ENCODE results near the gene SPECC1.
"Not testable (repeated sequence)": the region's sequence is repeated elsewhere in the genome, so short reads cannot be mapped to it uniquely, and the experiment has no call there.

The SPECC1 gene

DNA sequence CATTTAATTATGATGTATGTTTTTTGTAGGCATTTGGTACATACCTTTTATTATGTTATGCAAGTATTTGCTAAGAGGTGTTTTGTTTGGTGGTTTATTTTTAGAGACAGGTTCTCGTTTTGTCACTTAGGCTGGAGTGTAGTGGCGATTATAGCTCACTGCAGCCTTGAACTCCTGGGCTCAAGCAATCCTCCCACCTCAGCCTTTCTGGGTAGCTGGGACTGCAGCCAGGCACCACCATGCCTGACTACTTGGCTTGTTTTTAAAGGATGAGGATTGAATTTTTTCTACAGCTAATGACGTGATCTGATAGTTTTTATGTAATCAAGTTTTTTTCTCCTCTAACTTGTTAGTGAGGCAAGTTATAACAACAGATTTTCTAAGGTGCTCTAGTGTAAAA, 199.6 kb downstream of the SPECC1 start:
- DNase-seq (ENCODE audit: low spot score) = no peak

DNA sequence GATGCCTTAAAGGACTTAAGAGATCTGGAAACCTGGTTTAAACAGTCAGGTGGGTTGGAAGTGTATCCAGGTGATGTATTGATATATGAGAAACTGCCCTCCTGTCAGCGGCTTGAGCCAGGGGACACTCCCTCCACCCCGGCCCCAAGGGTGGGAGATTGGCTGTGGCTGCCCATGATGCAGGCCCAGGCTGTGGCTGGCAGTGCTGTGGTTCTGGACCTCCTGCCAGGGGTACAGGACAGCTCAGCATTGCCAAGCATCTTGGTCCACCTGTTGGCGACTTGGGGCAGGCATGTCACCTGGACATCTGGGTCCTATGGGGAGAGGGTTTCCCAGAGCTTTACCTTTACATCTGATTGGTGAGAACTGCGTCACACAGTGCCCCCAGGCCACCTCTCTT, 201.0 kb downstream of the SPECC1 start:
- no peak for DNase-seq (ENCODE audit: low spot score)

- DNase-seq (ENCODE audit: low spot score) = no peak
These were observed 201.5 kb downstream of the SPECC1 start for GRCh38 chr17:20210614-20211013.

DNA sequence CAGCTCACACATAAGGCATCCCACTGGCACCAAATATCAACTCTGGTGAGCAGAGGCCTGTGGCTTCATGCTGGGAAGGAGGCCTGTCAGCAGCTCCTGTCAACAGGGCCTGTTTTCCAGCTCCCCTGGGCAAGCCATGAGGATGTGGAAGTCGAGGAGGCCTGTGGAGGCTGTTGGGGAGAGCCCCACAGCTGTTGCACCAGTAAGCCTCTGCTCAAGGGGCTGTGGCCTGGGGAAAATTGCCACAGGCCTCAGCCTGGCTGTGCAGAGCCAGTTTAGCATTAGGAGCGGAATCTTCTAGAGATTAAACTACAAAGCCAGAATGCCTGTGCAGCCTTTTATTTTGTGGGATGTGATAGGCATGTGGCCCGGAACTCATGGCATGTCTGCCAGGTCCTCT, 202.1 kb downstream of the SPECC1 start:
- no peak for DNase-seq (ENCODE audit: low spot score)

GRCh38 chr17:20213449-20213848, 204.3 kb downstream of the SPECC1 start:
- no peak for DNase-seq (ENCODE audit: low spot score)

GRCh38 chr17:20214794-20215193, 205.6 kb downstream of the SPECC1 start:
- no peak for DNase-seq (ENCODE audit: low spot score)

DNA sequence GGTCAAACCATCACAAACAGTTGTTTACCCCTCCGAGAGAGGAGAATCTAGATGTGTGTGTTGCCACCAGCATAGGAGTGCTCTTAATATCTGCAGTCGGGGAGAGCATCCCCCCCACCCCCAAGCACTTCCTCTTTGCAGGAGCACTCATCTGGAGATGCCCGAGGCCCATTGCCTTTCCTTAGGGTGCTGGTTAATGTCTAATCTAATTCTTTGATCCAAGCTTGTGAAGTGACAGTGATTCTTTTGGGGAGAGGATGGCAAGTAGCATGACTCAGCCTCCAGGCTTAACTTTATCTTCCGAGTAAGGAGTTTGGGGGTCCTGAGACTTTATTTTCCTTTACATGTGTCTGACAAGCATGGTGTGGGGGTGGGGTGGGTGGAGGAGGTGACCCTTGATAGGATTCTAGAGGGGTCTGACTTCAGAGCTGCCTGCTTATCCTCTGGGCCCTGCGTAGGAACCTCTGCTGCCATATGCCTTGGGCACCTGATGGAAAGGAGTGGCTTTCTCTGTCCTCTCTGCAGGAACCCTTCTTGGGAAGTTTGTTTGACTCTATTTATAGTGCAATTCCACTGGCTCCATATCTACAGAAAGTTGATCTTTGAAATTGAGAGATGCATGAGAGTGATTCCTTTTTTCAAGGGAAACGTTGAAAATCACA, 207.1 kb downstream of the SPECC1 start:
- DNase-seq (ENCODE audit: low spot score) = no peak

DNA sequence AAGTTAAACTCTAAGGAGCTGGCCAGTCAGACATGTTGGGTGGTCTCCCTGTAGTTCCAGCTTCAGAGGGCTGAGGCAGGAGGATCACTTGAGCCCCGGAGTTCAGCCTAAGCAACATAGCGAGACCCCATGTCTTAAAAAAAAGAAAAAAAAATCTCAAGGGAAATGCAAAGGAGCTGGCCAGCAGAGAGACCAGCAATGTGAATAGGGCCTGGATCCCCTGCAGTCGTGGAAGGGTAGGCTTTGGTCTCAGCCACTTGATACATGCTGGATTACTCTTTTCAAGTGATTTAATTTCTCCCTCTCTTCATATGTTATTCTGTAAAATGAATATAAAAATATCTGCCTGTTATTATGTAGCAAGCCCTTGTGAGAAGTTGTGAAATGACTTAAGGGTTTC, 207.7 kb downstream of the SPECC1 start:
- DNase-seq (ENCODE audit: low spot score) = no peak

- no peak for DNase-seq (ENCODE audit: low spot score)
These were observed 208.5 kb downstream of the SPECC1 start for GRCh38 chr17:20217677-20218076.

- no peak for DNase-seq (ENCODE audit: low spot score)
These were observed 209.1 kb downstream of the SPECC1 start for GRCh38 chr17:20218272-20218671.

GRCh38 chr17:20223808-20224328, 214.7 kb downstream of the SPECC1 start:
- no peak for DNase-seq (ENCODE audit: low spot score)

GRCh38 chr17:20224379-20224778, 215.2 kb downstream of the SPECC1 start:
- DNase-seq (ENCODE audit: low spot score) = no peak

GRCh38 chr17:20225162-20226115, 216.3 kb downstream of the SPECC1 start:
- DNase-seq (ENCODE audit: low spot score) = no peak

DNA sequence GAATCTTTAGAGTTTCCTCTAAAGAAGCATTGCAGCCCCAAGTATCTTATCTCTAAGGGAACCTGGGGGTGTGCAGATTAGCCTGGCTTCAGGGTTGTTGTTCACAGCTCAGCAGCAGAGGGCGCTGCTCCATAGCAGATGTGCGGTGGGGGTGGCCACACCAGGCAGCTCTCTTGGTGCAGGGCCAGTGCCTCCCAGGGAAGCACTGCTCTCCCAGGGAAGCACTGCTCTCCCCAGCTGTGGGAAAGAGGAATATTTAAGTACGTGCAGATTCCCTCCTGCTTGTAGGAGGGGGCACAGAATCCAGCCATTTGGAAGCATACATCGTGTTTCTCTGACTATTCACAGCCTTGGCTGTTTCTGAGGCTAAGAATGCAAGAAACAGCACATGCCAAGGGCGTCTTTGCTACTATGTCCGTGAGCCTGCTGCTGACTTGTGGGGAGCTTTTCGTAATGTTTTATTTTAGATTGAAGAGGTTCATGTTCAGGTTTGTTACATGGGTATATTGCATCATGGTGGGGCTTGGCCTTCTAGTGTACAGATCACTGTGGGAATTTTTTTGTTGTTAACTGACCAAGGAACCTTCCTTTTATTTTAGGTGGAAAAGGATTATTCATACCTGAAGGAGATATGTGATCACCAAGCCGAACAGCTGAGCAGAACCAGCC, 217.8 kb downstream of the SPECC1 start:
- DNase-seq (ENCODE audit: low spot score) = peak; percentile 85

DNA sequence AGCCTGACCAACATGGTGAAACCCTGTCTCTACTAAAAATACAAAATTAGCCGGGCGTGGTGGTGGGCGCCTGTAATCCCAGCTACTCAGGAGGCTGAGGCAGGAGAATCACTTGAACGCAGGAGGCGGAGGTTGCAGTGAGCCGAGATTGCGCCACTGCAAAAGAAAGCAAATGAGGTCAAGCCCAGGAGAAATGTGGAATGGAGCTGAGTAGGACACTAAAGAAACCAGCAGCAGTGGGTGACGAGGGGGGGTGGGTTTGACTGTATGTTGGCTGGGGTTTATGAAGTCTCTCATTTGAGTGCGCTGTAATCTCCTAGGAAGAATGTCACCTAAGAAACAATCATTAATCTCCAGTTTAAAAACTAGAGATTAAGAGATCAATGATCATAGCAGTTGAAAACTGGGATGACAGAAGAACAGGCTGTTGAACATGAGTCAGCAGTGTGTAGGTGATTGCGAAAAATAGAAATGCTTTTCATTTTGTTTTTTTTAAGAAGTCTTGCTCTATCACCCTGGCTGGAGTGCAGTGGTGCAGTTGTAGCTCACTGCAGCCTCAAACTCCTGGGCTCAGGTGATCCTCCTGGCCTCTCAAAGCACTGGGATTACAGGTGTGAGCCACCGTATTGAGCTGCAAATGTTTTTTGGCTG, 218.7 kb downstream of the SPECC1 start:
- DNase-seq (ENCODE audit: low spot score) = not testable (repeated sequence)

GRCh38 chr17:20228410-20228809, 219.3 kb downstream of the SPECC1 start:
- no peak for DNase-seq (ENCODE audit: low spot score)

- DNase-seq (ENCODE audit: low spot score) = no peak
These were observed 219.7 kb downstream of the SPECC1 start for GRCh38 chr17:20228860-20229259.

GRCh38 chr17:20230924-20231323, 221.8 kb downstream of the SPECC1 start:
- no peak for DNase-seq (ENCODE audit: low spot score)

DNA sequence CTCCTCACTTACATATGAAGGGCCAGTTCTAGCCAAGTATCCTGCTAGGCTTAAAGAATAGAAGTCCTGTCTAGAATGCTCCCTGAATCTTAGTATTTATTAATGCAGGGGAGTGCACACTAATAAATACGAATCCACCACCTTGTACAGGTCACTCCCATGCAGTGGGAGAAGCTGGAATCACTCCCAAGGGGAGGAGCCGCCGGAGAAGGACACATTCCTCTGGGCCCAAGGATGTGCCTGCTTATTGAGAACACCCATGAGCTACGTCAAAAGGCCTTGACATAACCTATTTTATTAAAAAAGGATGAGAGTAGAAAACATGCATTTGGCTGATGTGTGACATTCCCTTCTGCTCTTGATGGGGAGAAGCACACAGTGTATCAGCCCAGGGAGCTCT, 223.5 kb downstream of the SPECC1 start:
- no peak for DNase-seq (ENCODE audit: low spot score)

DNA sequence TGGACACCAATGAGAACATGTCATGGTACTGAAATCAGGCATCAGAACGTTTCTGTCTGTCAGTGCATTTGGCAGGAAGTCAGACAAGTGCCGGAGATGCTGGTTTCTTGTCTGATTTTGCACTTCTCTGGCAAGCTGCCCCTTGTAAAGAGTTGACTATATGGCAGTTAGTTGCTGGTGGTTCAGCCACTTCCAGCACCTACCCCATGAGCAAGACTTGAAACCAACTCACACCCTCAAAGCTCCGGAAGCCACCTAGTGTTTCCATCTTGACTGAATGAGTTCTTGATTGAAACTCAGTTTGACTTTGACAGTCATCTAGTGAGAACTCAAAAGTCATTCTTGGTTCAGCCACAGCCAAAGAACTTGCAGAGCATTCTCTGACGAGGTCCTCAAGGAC, 225.1 kb downstream of the SPECC1 start:
- DNase-seq (ENCODE audit: low spot score) = no peak

DNA sequence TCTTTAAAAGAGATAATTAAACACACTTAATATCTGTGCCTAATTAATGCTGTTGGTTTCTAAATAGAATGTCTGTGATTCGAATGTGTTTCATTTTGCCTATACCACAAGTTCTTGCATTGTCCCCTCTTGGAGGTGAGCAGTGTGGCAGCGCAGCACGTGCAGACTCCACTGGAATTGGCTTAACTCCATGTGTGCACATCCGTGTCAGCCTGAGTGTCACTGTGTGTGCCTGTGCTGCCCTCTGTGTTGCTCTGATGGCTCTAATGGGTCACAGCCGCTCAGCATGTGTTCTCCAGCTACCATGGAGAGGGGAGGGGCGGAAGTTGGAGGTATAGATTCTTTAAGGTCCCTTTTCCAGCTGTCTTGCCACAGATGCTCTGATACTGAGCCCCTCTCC, 226.6 kb downstream of the SPECC1 start:
- no peak for DNase-seq (ENCODE audit: low spot score)

- DNase-seq (ENCODE audit: low spot score) = no peak
These were observed 227.5 kb downstream of the SPECC1 start for GRCh38 chr17:20236578-20237227.
